IMR-90 (cell line): ENCODE measurements around the gene TMEM117. TPM values are rescaled to one million over a fixed set of nuclear protein-coding genes. Genes with fewer than 3 reads are reported as not detected.

Experiments
- ATAC-seq: fragments of 200-7000 bp; cut with Tn5 transposase; 2 replicates; pipeline ENCODE4 v1.9.1; 2020; ENCODE audit warnings: low read depth, mild to moderate bottlenecking, moderate library complexity
- BruUV-seq: library from RNA; stranded (reverse); fragments of 400-500 nt; replicated peaks from 2 replicates; lab custom pipeline; 2021; lab: Mats Ljungman, UMichigan
- CTCF ChIA-PET: fragments of 300-600 bp; formaldehyde crosslinking; extraction: SDS; loops from one replicate; lab custom pipeline; 2021; ENCODE audit warnings: antibody characterized with exemption; lab: Yijun Ruan, JAX
- POLR2A ChIA-PET: fragments of 300-600 bp; sonication (Branson Sonifier 250); formaldehyde crosslinking; loops from one replicate; lab custom pipeline; 2022; ENCODE audit warnings: antibody characterized with exemption; ENCODE audit not compliant: unreplicated experiment; lab: Charles Lee
- DNase-seq: peaks from one replicate; pipeline ENCODE4 v3.0.0; 2013
- H2AFZ ChIP-seq: replicated peaks from 2 replicates; pipeline ENCODE3; 2013; ENCODE audit warnings: low read length, mild to moderate bottlenecking; ENCODE audit not compliant: poor library complexity
- H2AK5ac ChIP-seq: 2 replicates; pipeline ENCODE4 v1.6.1; 2013; ENCODE audit warnings: low read depth, low read length, inconsistent platforms
- H2AK9ac ChIP-seq: replicated peaks from 2 replicates; pipeline ENCODE3; 2013; ENCODE audit warnings: mild to moderate bottlenecking, low read depth, low read length, moderate library complexity; ENCODE audit not compliant: poor library complexity
- H2BK120ac ChIP-seq: 2 replicates; pipeline ENCODE4 v1.6.1; 2013; ENCODE audit warnings: low read depth, low read length, inconsistent platforms
- H2BK15ac ChIP-seq: 3 replicates; pipeline ENCODE4 v1.6.1; 2013; ENCODE audit warnings: low read depth, low read length, inconsistent platforms
- H2BK20ac ChIP-seq: 2 replicates; pipeline ENCODE4 v1.6.1; 2013; ENCODE audit warnings: low read depth, mild to moderate bottlenecking, inconsistent platforms, low read length, moderate library complexity
- H2BK5ac ChIP-seq: 2 replicates; pipeline ENCODE4 v1.6.1; 2013; ENCODE audit warnings: mild to moderate bottlenecking, low read depth, low read length, inconsistent platforms; ENCODE audit not compliant: poor library complexity, severe bottlenecking
- H3K14ac ChIP-seq: replicated peaks from 2 replicates; pipeline ENCODE4 v1.6.1; 2013; ENCODE audit warnings: low read depth, low read length, inconsistent platforms
- H3K18ac ChIP-seq: 2 replicates; pipeline ENCODE4 v1.6.1; 2013; ENCODE audit warnings: low read depth, low read length, control low read depth
- H3K23ac ChIP-seq: 2 replicates; pipeline ENCODE4 v1.6.1; 2013; ENCODE audit warnings: low read depth, low read length, inconsistent platforms
- H3K27ac ChIP-seq: 2 replicates; pipeline ENCODE4 v1.5.1; 2013; ENCODE audit warnings: mild to moderate bottlenecking, control low read depth, low read length; ENCODE audit not compliant: insufficient read depth
- H3K27me3 ChIP-seq: 2 replicates; pipeline ENCODE4 v1.6.1; 2013; ENCODE audit warnings: low read length; ENCODE audit not compliant: control insufficient read depth, insufficient read depth
- H3K36me3 ChIP-seq: 2 replicates; pipeline ENCODE4 v1.6.1; 2013; ENCODE audit warnings: low read length, mixed read lengths; ENCODE audit not compliant: control insufficient read depth, insufficient read depth
- H3K4ac ChIP-seq: 2 replicates; pipeline ENCODE4 v1.6.1; 2013; ENCODE audit warnings: low read depth, low read length, inconsistent platforms
- H3K4me1 ChIP-seq: 2 replicates; pipeline ENCODE4 v1.6.1; 2013; ENCODE audit warnings: low read length, mixed read lengths; ENCODE audit not compliant: control insufficient read depth, insufficient read depth
- H3K4me2 ChIP-seq: 2 replicates; pipeline ENCODE4 v1.6.1; 2013; ENCODE audit warnings: low read depth, mild to moderate bottlenecking, control low read depth, low read length, moderate library complexity
- H3K4me3 ChIP-seq: 2 replicates; pipeline ENCODE4 v1.5.1; 2013; ENCODE audit warnings: low read depth, mild to moderate bottlenecking, control low read depth, low read length, moderate library complexity; ENCODE audit not compliant: insufficient read depth
- H3K56ac ChIP-seq: 2 replicates; pipeline ENCODE4 v1.6.1; 2013; ENCODE audit warnings: low read length, inconsistent platforms; ENCODE audit not compliant: insufficient read depth; ENCODE audit errors: extremely low read depth
- H3K79me1 ChIP-seq, 2 experiments: 2 replicates each; pipeline ENCODE4 v1.6.1; 2013; ENCODE audit warnings: low read length in 2 of 2, inconsistent platforms in 1 of 2, low read depth in 1 of 2
- H3K9ac ChIP-seq: 2 replicates; pipeline ENCODE4 v1.6.1; 2013; ENCODE audit warnings: low read depth, low read length, control low read depth
- H3K9me1 ChIP-seq: 2 replicates; pipeline ENCODE4 v1.6.1; 2013; ENCODE audit warnings: low read length, inconsistent platforms; ENCODE audit not compliant: insufficient read depth
- H3K9me3 ChIP-seq: 2 replicates; pipeline ENCODE4 v1.6.1; 2013; ENCODE audit warnings: low read length; ENCODE audit not compliant: control insufficient read depth, insufficient read depth
- H4K20me1 ChIP-seq: 2 replicates; pipeline ENCODE4 v1.6.1; 2013; ENCODE audit warnings: low read length, inconsistent platforms; ENCODE audit not compliant: insufficient read depth
- H4K5ac ChIP-seq: 2 replicates; pipeline ENCODE4 v1.6.1; 2013; ENCODE audit warnings: mild to moderate bottlenecking, low read depth, low read length, control low read depth
- H4K8ac ChIP-seq, 2 experiments: 2 replicates each; pipeline ENCODE4 v1.6.1; 2013; ENCODE audit warnings: low read depth in 2 of 2, low read length in 2 of 2, control low read depth in 1 of 2, inconsistent platforms in 1 of 2
- H4K91ac ChIP-seq: 2 replicates; pipeline ENCODE4 v1.6.1; 2013; ENCODE audit warnings: low read depth, low read length, inconsistent platforms; ENCODE audit not compliant: insufficient read depth
- BHLHE40 ChIP-seq: fragments of 150-350 bp; IDR thresholded peaks from 2 replicates; pipeline ENCODE4 v1.6.1; 2016; ENCODE audit warnings: mild to moderate bottlenecking, low read depth, low read length
- CHD1 ChIP-seq: IDR thresholded peaks from 2 replicates; pipeline ENCODE4 v1.6.1; 2012; ENCODE audit warnings: low read depth, low read length, improper control_type of control experiment
- CTCF ChIP-seq: conservative IDR thresholded peaks from 2 replicates; pipeline ENCODE4 v1.5.1; 2012; ENCODE audit warnings: mild to moderate bottlenecking, low read depth, low read length, improper control_type of control experiment
- FOS ChIP-seq: fragments of 150-350 bp; IDR thresholded peaks from 2 replicates; pipeline ENCODE4 v1.6.1; 2016; ENCODE audit warnings: low read depth, low read length
- MAFK ChIP-seq: IDR thresholded peaks from 2 replicates; pipeline ENCODE4 v1.6.1; 2012; ENCODE audit warnings: low read depth, low read length, improper control_type of control experiment
- MAZ ChIP-seq: IDR thresholded peaks from 2 replicates; pipeline ENCODE4 v1.6.1; 2012; ENCODE audit warnings: low read depth, mild to moderate bottlenecking, low read length, improper control_type of control experiment, moderate library complexity, borderline replicate concordance
- POLR2A ChIP-seq: IDR thresholded peaks from 2 replicates; pipeline ENCODE4 v1.6.1; 2012; ENCODE audit warnings: mild to moderate bottlenecking, low read depth, low read length
- RCOR1 ChIP-seq: IDR thresholded peaks from 2 replicates; pipeline ENCODE4 v1.6.1; 2012; ENCODE audit warnings: mild to moderate bottlenecking, low read length, improper control_type of control experiment; ENCODE audit not compliant: insufficient replicate concordance
- RFX5 ChIP-seq: IDR thresholded peaks from 2 replicates; pipeline ENCODE4 v1.8.0; 2012; ENCODE audit warnings: low read depth, mild to moderate bottlenecking, low read length, moderate library complexity
- SMC3 ChIP-seq: fragments of 150-350 bp; IDR thresholded peaks from 2 replicates; pipeline ENCODE4 v1.6.1; 2016; ENCODE audit warnings: low read depth, mild to moderate bottlenecking, antibody characterized with exemption, low read length, moderate library complexity
- WGBS, 2 experiments: methylation state at CpG; one replicate each; pipeline versions ENCODE4 v1.1.5 to v1.1.7; 2013; ENCODE audit warnings: missing lambda C conversion rate in 2 of 2; ENCODE audit not compliant: insufficient read length in 1 of 2; ENCODE audit errors: extremely low coverage in 2 of 2; 5-methylcytosine and 5-hydroxymethylcytosine counted together
- dilution Hi-C: fragments of 300-500 bp; cut with HindIII; formaldehyde crosslinking; loops from one replicate; pipeline ENCODE4 v1.14.3; 2018; ENCODE audit warnings: low sequenced_read_pairs; ENCODE audit not compliant: unreplicated experiment
- in situ Hi-C: fragments of 300-500 bp; cut with MboI; formaldehyde crosslinking; loops from 3 replicates; pipeline ENCODE4 v1.14.3; 2019; ENCODE audit warnings: low sequenced_read_pairs, inconsistent platforms, mixed read lengths
- intact Hi-C: fragments of 100-400 bp; cut with micrococcal nuclease; formaldehyde crosslinking; loops from 2 replicates; pipeline ENCODE4 v1.10.0; 2022
- polyA plus RNA-seq, 3 experiments: library from polyadenylated mRNA; depleted of rRNA; stranded (reverse); fragments of >200 nt; gene quantifications; 2 replicates each; pipeline ENCODE4 v1.2.3, GENCODE V29; 2012; ENCODE audit warnings: low replicate concordance in 1 of 3
- total RNA-seq: library from RNA; depleted of rRNA; stranded (reverse); fragments of >200 nt; gene quantifications from 2 replicates; pipeline ENCODE4 v1.2.3, GENCODE V29; 2012

The TMEM117 gene
- total and polyA plus RNA-seq, 2 of the 4 experiments (the other 2 are of a cell fraction): 8.7 to 21.0 TPM

DNA sequence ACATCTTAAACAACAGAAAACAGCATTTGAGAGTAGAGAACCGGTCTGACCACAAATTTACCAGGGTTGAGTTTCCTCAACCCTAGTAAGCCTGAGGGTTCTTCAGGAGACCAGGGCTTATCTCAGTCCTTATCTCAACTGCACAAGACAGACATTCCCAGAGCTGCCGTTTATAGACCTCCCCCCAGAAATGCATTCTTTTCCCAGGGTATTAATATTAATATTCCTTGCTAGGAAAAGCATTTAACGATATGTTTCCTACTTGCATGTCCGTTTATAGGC is 12.3 kb downstream of the TMEM117 start:
- H4K8ac ChIP-seq: no peak overlapping the region
- no peaks in the 10 kb centered on the region for H3K9me3 ChIP-seq
- H2BK20ac ChIP-seq: no peak overlapping the region
- H3K14ac ChIP-seq: no peak overlapping the region
- H3K27me3 ChIP-seq: no peaks in the 10 kb centered on the region
- intact Hi-C loops (no loop called here), in situ Hi-C loops (no loop called here), dilution Hi-C loops (no loop called here)
- H2AK9ac ChIP-seq: no peak overlapping the region
- POLR2A ChIA-PET: no interaction called here
- CTCF ChIA-PET: no interaction called here
- no peak overlapping the region for H3K9ac ChIP-seq
- no peak overlapping the region for H3K18ac ChIP-seq
- BruUV-seq: no TSS peak
- ATAC-seq: no peak
- H2AK5ac ChIP-seq: no peak overlapping the region
- H3K4me3 ChIP-seq: no peak overlapping the region
- no peak overlapping the region for H3K4me2 ChIP-seq
- H4K5ac ChIP-seq: no peak overlapping the region
- H3K27ac ChIP-seq: no peak overlapping the region
- no peaks in the 10 kb centered on the region for H3K36me3 ChIP-seq
- 67% methylated on average over 1 of the region's 4 CpGs; no CpG with 5 or more reads in 1 of the 2 experiments for WGBS, 2 experiments
- H2AFZ ChIP-seq: no peak overlapping the region
- H2BK15ac ChIP-seq: no peak overlapping the region
- H4K20me1 ChIP-seq: no peaks in the 10 kb centered on the region
- no peaks in the 10 kb centered on the region for H3K9me1 ChIP-seq
- no peak for TF ChIP-seq BHLHE40
- TF ChIP-seq CHD1: no peak
- TF ChIP-seq RFX5: no peak
- no peak for TF ChIP-seq SMC3
- TF ChIP-seq MAFK: no peak
- TF ChIP-seq POLR2A: no peak
- TF ChIP-seq CTCF: no peak
- TF ChIP-seq MAZ: no peak
- no peak for TF ChIP-seq FOS
- TF ChIP-seq RCOR1: no peak
- no peak overlapping the region for H2BK5ac ChIP-seq
- H3K4me1 ChIP-seq: no peaks in the 10 kb centered on the region
- H3K79me1 ChIP-seq: 0 out of 4 replicates have a peak, but pooled peaks cover 0 to 3% of the 10 kb centered on the region in 2 experiments
- H4K91ac ChIP-seq: no peak overlapping the region
- no peak overlapping the region for H3K23ac ChIP-seq
- no peak overlapping the region for H3K56ac ChIP-seq
- no peak overlapping the region for H2BK120ac ChIP-seq
- DNase-seq: no peak
- H3K4ac ChIP-seq: no peak overlapping the region
